HEK293 (cell line): Measurements from ENCODE around the gene CADPS2.

ENCODE experiments used
- CTCF ChIA-PET: fragments of 350-600 bp; formaldehyde crosslinking; extraction: SDS; loops from one replicate; lab custom pipeline; 2021; ENCODE audit warnings: antibody characterized with exemption; lab: Yijun Ruan, JAX
- POLR2A ChIA-PET: fragments of 300-600 bp; formaldehyde crosslinking; extraction: SDS; loops from one replicate; lab custom pipeline; 2020; ENCODE audit warnings: antibody characterized with exemption, inconsistent platforms; lab: Yijun Ruan, JAX
- H3K27ac ChIP-seq: fragments of 200-500 bp; sonication (Bioruptor generic); 2 replicates; pipeline ENCODE4 v1.5.1; 2014; ENCODE audit warnings: low read depth, low read length, control low read depth, inconsistent platforms; ENCODE audit errors: extremely low read depth
- H3K36me3 ChIP-seq, 2 experiments: fragments of 200-500 bp in 1 of 2; sonication (Bioruptor generic) in 1 of 2; 1 replicate in 1 of 2; 2 replicates in 1 of 2; pipeline ENCODE4 v1.5.1; 2014 to 2017; ENCODE audit warnings: inconsistent platforms in 2 of 2, low read length in 2 of 2; ENCODE audit not compliant: control insufficient read depth in 2 of 2, insufficient read depth in 1 of 2
- H3K4me1 ChIP-seq: fragments of 200-500 bp; sonication (Bioruptor generic); 2 replicates; pipeline ENCODE4 v1.5.1; 2014; ENCODE audit warnings: mild to moderate bottlenecking, low read length, inconsistent platforms; ENCODE audit not compliant: control insufficient read depth, insufficient read depth
- H3K4me3 ChIP-seq: 2 replicates; pipeline ENCODE4 v1.5.1; 2011; ENCODE audit warnings: low read depth, mild to moderate bottlenecking, control low read depth, low read length, moderate library complexity
- H3K9me3 ChIP-seq: fragments of 200-500 bp; sonication (Bioruptor generic); 2 replicates; pipeline ENCODE4 v1.5.1; 2014; ENCODE audit warnings: low read depth, low read length, inconsistent platforms; ENCODE audit not compliant: control insufficient read depth, insufficient read depth
- HIC1 ChIP-seq: fragments of 450-650 bp; formaldehyde crosslinking; IDR thresholded peaks from 2 replicates; pipeline ENCODE4 v1.5.1; 2016; ENCODE audit warnings: missing biosample characterization, missing genetic modification characterization
- KLF10 ChIP-seq: fragments of 450-650 bp; IDR thresholded peaks from 2 replicates; pipeline ENCODE4 v1.5.1; 2018; ENCODE audit warnings: missing biosample characterization, mild to moderate bottlenecking, missing genetic modification characterization
- MYNN ChIP-seq: fragments of 450-650 bp; formaldehyde crosslinking; IDR thresholded peaks from 2 replicates; pipeline ENCODE4 v1.5.1; 2016; ENCODE audit warnings: missing biosample characterization, missing genetic modification characterization, borderline replicate concordance
- OVOL3 ChIP-seq: fragments of 450-650 bp; formaldehyde crosslinking; IDR thresholded peaks from 2 replicates; pipeline ENCODE4 v1.5.1; 2016; ENCODE audit warnings: missing biosample characterization, missing genetic modification characterization
- PATZ1 ChIP-seq: fragments of 450-650 bp; formaldehyde crosslinking; IDR thresholded peaks from 2 replicates; pipeline ENCODE4 v1.5.1; 2016; ENCODE audit warnings: missing biosample characterization, missing genetic modification characterization
- SALL2 ChIP-seq: fragments of 450-650 bp; formaldehyde crosslinking; IDR thresholded peaks from 2 replicates; pipeline ENCODE4 v1.5.0; 2017; ENCODE audit warnings: missing biosample characterization, mild to moderate bottlenecking, missing genetic modification characterization, borderline replicate concordance
- SCRT1 ChIP-seq: fragments of 450-650 bp; formaldehyde crosslinking; IDR thresholded peaks from 2 replicates; pipeline ENCODE4 v1.5.1; 2016; ENCODE audit warnings: missing biosample characterization, missing genetic modification characterization, borderline replicate concordance
- TCF7L2 ChIP-seq: IDR thresholded peaks from 2 replicates; pipeline ENCODE4 v1.6.1; 2011; ENCODE audit warnings: low read depth, mild to moderate bottlenecking, inconsistent platforms, low read length, moderate library complexity, borderline replicate concordance
- ZBTB10 ChIP-seq: fragments of 450-650 bp; formaldehyde crosslinking; IDR thresholded peaks from 2 replicates; pipeline ENCODE4 v1.5.1; 2016; ENCODE audit warnings: missing biosample characterization, missing genetic modification characterization
- ZBTB17 ChIP-seq: fragments of 450-650 bp; formaldehyde crosslinking; IDR thresholded peaks from 2 replicates; pipeline ENCODE4 v1.5.1; 2016; ENCODE audit warnings: missing biosample characterization, missing genetic modification characterization
- ZNF112 ChIP-seq: fragments of 450-650 bp; formaldehyde crosslinking; IDR thresholded peaks from 2 replicates; pipeline ENCODE4 v1.5.0; 2017; ENCODE audit warnings: missing biosample characterization, missing genetic modification characterization
- ZNF214 ChIP-seq: fragments of 450-650 bp; formaldehyde crosslinking; IDR thresholded peaks from 2 replicates; pipeline ENCODE4 v1.5.1; 2017; ENCODE audit warnings: missing biosample characterization, mild to moderate bottlenecking, missing genetic modification characterization, borderline replicate concordance
- ZNF223 ChIP-seq: fragments of 450-650 bp; formaldehyde crosslinking; IDR thresholded peaks from 2 replicates; pipeline ENCODE4 v1.5.1; 2016; ENCODE audit warnings: missing biosample characterization, missing genetic modification characterization
- ZNF280C ChIP-seq: fragments of 450-650 bp; formaldehyde crosslinking; IDR thresholded peaks from 2 replicates; pipeline ENCODE4 v1.5.1; 2016; ENCODE audit warnings: missing biosample characterization, missing genetic modification characterization
- ZNF585B ChIP-seq: fragments of 450-650 bp; formaldehyde crosslinking; IDR thresholded peaks from 2 replicates; pipeline ENCODE4 v1.5.1; 2016; ENCODE audit warnings: missing biosample characterization, missing genetic modification characterization
- ZNF623 ChIP-seq: fragments of 450-650 bp; formaldehyde crosslinking; IDR thresholded peaks from 2 replicates; pipeline ENCODE4 v1.5.1; 2016; ENCODE audit warnings: missing biosample characterization, missing genetic modification characterization
- ZNF639 ChIP-seq: fragments of 450-650 bp; formaldehyde crosslinking; IDR thresholded peaks from 2 replicates; pipeline ENCODE4 v1.5.1; 2016; ENCODE audit warnings: missing biosample characterization, missing genetic modification characterization
- ZSCAN30 ChIP-seq: fragments of 450-650 bp; IDR thresholded peaks from 2 replicates; pipeline ENCODE4 v1.5.1; 2018; ENCODE audit warnings: missing biosample characterization, mild to moderate bottlenecking, missing genetic modification characterization, moderate library complexity
- ZSCAN4 ChIP-seq: fragments of 450-650 bp; formaldehyde crosslinking; IDR thresholded peaks from 2 replicates; pipeline ENCODE4 v1.5.1; 2017; ENCODE audit warnings: missing biosample characterization, missing genetic modification characterization

The CADPS2 gene

GRCh38 chr7:122628651-122629411 lies 257.4 kb downstream of the CADPS2 start:
- POLR2A ChIA-PET, result no interaction called here

GRCh38 chr7:122626785-122627184 lies 259.5 kb downstream of the CADPS2 start:
- H3K36me3 ChIP-seq, result no peaks in the 10 kb centered on the region
- CTCF ChIA-PET, result no interaction called here
- TF ChIP-seq HIC1 (no peak), ZBTB10 (tag by site-specific recombination) (no peak), ZNF639 (tag by site-specific recombination) (no peak), OVOL3 (tag by site-specific recombination) (no peak), ZSCAN30 (no peak), TCF7L2 (no peak), SCRT1 (tag by site-specific recombination) (no peak)
- TF ChIP-seq, all 188 proteins: peak for 0
- H3K27ac ChIP-seq, result no peak overlapping the region
- no peaks in the 10 kb centered on the region for H3K4me1 ChIP-seq
- no peaks in the 10 kb centered on the region for H3K9me3 ChIP-seq
- POLR2A ChIA-PET, result no interaction called here
- no peak overlapping the region for H3K4me3 ChIP-seq

More at GRCh38 chr7:122628651-122629411, 257.4 kb downstream of the CADPS2 start:
- Histone ChIP-seq H3K4me1 (no peaks in the 10 kb centered on the region), H3K27ac (no peak overlapping the region), H3K9me3 (no peaks in the 10 kb centered on the region), H3K4me3 (no peak overlapping the region), H3K36me3 (no peaks in the 10 kb centered on the region)
- TF ChIP-seq ZNF112 (tag by site-specific recombination) (no peak), ZNF223 (tag by site-specific recombination) (no peak)
- CTCF ChIA-PET, result interaction anchor here (0.5 kb wide), 1 partner anchor 359 kb away, joined by 3 read pairs; no protein-coding TSS in a partner anchor

- no peaks in the 10 kb centered on the region for H3K9me3 ChIP-seq
- H3K4me3 ChIP-seq, result no peak overlapping the region
- ChIA-PET POLR2A (no interaction called here), CTCF (interaction anchor here (0.6 kb wide), 1 partner anchor 90 kb away, joined by 6 read pairs; no protein-coding TSS in a partner anchor)
- no peaks in the 10 kb centered on the region for H3K36me3 ChIP-seq
- H3K4me1 ChIP-seq, result no peaks in the 10 kb centered on the region
- TF ChIP-seq SALL2 (no peak), ZNF585B (tag by site-specific recombination) (no peak), ZSCAN4 (no peak), ZNF280C (no peak), PATZ1 (tag by site-specific recombination) (no peak), KLF10 (tag by site-specific recombination) (no peak), ZNF214 (no peak), ZNF623 (no peak), ZBTB17 (tag by site-specific recombination) (no peak), MYNN (tag by site-specific recombination) (no peak)
- H3K27ac ChIP-seq, result no peak overlapping the region
Observed at GRCh38 chr7:122622682-122623081, 263.6 kb downstream of the CADPS2 start.
